Stimulated activated CD4-positive, alpha-beta T cell treated with anti-CD3 and anti-CD28 coated beads, TNF-alpha, amount 100 ng/mL, for 4 hours (primary cell): Measurements from ENCODE around the gene HOXA3.

Experiments
- DNase-seq, 3 experiments: peaks; one replicate each; pipeline ENCODE4 v3.0.0-alpha.2; 2020; ENCODE audit warnings: low read depth in 3 of 3

The HOXA3 gene

DNA sequence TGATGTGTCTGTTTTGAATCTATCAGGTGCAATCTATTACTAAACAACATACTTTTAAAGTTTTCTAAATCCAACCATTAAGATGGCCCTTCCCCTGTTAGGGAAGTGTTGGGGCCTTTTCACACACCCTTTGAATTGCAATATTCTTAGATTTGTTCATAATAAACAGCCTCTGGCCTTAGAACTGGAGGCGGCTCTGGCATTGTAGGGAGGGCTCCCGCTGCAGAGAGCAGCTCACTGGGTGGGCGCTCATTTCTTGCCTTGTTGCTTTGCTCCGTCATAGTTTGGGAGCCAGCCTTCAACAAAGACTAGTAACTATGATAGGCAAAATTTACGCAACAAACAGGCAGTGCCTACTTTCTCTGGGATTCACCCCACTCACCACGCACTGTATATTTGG lies 26.0 kb upstream of the HOXA3 start:
- no peak for DNase-seq

DNA sequence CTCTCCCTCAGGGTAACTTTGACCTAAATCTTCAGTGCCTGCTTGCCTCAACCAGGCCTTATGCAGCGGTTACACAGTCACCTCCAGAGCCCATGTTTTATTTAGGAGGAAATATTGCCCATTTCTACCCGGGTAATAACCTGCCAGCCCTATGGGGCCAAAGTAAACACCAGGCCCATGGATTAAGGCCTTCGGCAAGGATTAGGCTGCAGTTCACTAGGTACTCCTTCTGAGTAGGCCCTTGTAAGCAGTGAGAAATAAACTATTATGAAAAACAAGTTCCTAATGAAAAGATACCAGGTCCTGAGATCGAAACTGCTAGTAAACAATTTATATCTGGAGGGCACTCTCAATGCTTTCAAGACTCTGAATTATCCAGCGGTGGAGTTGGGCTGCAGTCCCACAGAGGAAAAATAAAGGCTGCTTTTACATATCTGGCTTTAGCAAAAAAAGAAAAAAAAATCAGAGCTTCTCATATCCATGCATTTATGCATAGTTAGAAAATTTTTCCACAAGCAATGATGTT lies 25.5 kb upstream of the HOXA3 start:
- DNase-seq = no peak

DNA sequence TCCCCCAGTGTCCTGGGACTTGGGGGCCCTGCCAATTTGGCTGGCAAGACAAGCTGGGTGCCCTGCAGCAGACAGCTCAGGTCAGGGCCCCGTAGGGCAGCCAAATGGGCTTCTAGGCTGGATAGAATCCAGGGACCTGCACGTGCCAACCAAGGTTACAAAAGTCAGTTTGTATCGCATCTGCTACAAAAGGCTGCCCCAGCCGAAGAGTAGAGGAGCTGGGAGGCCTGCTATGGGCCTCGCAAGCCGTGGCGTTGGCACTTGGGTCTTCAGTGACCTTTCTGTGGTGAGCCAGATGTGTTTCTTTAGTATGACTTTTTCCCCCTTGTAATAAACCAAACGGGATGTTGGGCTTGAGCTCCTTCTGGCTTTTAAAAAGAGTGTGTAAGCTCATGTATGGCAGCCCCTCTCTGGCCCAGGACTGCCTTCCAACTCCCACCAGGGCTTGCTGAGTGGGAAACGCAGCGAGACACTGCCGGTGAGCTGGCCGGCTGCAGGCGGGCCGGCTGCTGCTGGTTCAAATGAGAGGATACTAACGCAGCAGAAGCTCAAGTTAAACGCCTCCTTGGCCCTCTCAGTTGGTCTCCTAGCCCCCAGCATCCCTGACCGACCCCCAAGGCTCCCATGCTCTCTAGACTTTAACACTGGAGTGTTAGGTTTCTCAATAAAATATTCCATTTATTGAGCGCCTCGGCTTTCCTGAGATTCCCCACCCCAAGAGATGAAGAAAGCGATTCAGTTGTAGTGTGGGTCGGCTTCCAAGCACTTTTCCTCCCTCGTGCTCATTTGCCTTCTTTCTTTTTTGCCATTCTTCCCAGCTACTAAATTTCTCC lies 24.8 kb upstream of the HOXA3 start:
- DNase-seq = no peak

DNA sequence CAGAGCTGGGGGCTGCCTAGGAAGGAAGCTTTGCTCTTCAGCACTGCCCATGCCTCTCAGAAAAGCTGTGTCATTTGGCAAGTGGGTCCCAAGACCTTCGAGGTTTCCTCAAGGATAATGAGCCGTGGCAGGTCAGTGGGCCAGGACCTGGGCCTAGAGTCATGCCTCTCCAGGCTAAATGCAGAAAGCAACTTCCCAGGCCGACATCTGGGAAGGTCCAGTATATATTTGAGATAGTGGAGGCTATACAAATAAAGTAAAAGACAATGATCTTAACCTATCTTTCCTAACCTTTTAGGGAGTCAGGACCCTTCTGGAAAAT lies 24.1 kb upstream of the HOXA3 start:
- DNase-seq = no peak

DNA sequence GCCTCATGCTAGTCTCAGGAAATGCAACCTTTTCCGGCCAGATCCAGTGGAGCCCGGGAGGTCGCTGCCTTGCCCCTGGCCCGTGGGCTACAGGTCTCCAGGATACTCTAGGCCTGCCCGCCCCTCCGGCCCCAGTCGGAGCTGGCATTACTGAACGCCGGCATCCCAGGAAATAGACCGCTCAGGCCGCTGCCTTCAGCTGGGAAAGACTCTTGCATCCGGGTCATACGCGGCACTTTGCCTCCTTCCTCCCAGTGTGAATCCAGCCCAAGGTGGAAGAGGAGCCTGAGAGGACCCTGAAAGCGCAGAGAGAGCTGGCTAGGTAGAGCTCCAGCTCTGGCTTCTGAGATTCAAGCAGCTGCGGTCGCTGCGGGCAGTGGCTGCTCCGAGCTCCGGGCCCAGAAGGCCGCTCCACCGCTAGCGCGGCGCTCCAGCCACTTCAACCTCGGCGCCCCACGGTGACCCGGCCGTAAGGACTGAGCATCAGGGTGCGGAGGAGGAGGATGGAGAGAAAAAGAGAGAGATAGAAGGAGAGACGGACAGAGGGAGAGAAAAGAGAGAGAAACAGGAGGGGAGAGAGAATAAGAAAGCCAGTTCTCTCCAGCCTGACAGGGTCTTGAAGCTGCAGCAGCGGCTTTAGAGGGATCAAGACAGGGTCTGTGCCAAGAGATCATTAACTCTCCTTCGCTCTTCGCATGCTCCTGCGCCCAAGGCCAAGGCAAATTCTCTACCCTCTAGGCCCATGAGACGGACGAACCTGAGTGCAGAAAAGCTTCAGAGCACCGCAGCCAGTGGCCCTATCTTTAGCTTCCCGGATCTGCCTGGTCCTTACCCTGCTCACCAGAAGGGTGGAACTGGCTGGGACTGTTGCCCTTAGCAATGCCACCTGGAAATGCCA lies 23.5 kb upstream of the HOXA3 start:
- no peak for DNase-seq

DNA sequence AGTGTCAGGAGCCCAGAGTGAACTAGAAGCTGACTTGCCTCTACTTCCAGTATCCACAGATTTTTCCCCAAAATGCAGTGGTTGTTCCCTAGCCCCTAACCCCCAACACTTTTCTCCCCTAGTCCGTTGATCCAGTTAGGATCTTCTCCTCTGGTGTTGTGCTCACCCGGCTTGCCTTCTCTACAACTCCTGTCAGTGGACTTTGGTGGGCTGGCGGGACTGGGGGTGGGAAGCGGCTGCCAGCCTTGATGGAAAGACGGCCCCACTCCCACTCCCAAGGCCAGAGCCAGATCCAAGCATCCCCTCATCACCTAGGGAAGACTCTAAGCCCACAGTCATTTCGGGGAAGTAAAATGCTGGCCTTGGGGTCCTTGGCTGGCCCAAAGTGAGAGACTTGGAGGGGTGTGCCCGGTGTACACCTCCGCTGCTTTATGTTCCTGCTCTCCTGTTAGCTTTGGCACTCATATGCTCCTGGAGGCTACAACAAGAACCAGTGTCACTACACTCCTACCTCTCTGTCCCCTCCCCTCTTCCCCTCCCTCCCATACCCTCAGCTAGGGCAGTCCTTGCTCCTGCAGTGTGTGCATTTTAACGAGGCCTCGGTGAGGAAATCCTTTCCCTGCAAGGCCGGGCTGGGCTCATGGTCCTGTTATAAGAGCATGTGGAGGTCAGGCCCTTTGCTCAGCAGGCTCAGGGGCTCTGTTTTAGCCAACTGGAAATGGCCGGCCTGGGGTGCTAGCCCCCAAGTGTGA lies 22.7 kb upstream of the HOXA3 start:
- no peak for DNase-seq

DNA sequence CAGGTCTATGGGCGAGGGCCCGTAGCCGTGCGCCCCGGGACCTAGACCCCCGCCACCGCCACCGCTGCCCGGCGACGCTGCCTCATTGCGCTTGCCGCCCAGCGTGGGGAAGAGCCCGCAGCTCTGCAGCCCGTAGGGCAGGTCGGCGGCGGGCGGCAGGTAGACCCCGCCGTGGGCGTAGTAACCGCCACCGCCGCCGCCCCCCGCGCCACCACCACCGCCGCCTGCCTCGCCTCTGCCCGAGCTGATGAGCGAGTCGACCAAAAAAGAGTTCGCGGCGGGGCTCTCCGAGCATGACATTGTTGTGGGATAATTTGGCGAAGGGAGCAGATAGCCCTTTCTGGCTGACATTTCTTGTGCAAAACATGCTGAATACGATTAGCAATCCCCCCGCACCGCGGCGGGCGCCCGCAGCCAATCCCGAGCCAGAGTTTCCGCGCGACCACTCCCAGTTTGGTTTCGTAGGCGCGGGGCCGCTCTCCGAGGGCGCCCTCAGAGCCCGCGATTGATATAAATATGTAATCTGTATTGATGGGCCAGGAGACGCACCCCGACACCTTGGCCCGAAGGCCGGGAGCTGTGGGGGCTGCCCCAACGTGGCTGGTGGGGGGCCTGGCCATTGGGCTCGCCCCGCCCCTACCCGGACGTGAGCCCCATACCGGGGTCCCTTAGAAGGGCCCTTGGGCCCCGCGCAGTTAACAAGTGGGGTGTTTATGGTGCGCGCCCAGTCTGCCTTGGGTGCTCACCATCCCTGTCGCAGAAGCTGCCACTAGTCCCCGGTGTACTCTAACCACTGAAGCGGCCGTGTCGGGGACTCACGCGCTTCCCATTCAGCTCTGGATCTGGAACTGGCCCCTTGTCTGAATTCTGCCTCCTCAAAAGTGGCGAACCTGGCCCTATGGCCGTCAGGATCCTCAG lies 21.8 kb upstream of the HOXA3 start, which contains the start of gene HOXA10:
TSS of gene HOXA10 (minus strand) at position 365 of the 918 bp plus-strand sequence. CDS start at position 351, 14 bp downstream.
- no peak for DNase-seq

DNA sequence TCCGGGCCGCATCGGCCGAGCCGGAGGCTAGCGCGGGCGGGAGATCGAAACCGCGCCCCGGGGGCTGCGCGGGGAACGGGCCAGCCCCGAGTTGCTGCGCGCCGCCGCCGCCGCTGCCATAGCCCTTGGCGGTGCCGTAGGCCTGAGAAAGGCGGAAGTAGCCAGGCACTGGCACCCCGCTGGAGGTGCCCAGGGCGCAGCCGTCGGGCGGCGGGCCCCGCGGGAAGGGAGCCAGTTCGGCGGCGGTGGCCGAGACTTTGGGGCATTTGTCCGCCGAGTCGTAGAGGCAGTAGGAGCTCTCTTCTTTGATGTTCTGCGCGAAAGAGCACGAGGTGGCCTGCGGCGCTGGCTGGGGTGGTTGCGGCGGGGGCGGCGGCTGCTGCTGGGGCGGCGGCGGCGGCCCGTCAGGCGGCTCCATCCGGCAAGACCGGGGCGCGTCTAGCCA lies 21.1 kb upstream of the HOXA3 start:
- no peak for DNase-seq

DNA sequence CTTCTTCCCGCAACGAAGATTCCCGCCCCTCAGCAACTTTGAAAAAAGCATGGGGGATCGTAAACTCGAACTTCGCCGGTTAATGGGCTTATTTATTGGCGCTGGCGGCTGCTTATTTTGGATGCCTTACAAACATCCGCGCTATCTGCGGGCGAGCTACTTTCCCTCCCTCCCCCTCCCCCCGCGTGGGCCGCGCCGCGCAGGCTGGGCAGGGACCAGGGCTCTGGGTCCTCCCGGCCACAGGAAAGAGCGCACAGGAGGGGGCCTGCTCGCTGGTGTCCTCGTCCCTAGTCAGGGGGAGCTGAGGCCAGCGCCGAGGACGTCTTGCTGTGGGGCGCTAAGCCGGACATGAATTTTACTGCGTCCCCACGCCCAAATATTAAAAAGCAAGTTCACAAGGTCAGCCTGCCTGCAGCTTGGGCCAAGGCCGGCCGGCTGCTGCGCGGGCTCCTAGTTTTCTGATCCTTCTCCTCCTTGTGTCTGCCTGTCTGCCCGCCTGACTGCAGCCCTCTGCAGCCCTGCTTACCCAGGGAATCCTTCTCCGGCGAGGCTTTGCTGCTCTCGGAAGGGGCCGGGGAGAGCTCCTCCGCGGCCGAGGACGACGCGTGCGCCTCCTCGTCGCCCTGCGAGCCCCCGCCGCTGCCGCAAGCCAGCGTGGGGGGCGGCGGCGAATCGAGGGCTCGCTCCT lies 20.6 kb upstream of the HOXA3 start:
- DNase-seq = no peak

DNA sequence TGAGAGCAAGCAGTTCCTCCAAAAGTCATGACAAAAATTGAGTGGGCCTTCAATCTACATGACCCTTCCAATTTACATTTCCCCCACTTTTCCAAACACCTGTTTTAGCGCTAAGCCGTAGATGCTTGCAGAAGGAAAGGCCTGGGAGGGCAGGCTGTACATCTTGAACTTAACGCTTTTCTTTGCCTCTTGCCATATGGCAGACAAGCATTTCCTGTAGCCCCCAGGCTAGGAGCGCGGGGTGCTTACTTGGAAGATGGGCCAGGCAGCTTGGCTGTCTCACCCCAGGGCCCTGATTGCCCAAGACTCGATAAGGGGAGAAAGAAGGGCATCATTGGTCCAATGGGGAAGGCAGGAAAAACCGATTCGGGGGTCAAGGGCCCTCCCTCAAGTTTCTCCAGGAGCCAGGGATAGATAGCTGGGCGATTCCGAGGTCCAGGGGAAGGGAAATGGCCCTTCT lies 20.0 kb upstream of the HOXA3 start:
- no peak for DNase-seq

DNA sequence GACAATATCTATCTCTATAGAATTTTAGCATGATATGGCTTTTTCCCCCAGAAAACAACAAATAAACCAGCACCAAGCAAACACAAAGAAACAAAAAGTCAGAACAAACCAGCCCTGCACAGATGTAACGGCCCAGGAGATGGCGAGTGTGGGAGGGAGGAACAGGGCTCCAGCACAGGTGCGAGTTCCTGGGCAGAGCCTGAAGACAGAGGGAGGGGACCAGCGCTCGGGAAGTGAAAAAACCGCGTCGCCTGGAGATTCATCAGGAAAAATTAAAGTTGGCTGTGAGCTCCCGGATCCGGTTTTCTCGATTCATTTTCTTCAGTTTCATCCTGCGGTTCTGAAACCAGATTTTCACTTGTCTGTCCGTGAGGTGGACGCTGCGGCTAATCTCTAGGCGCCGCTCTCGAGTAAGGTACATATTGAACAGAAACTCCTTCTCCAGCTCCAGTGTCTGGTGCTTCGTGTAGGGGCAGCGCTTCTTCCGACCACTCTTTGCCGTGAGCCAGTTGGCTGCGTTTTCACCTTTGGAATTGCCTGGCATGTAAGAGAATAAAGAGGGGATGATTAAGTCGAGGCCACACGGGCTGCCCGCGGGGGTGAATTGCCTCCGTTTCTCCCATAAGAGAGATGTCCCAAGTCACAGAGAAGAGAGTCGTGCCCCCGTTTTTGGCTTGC lies 19.4 kb upstream of the HOXA3 start:
- no peak for DNase-seq

DNA sequence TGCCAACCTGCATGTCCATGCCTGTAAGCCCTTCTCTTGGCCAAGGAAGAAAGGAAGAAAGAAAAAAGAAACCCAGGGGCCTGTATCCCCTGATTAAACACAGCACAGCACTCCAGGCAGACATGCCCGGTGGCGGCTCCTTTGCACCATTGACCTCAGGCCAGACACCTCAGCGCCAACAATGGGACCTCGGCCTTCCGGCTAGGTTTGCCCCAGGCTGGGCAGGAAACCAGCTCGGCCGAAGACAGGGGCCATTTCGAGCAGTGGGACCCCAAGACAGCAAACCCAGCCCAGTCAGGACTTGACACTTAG lies 18.9 kb upstream of the HOXA3 start:
- DNase-seq = no peak

DNA sequence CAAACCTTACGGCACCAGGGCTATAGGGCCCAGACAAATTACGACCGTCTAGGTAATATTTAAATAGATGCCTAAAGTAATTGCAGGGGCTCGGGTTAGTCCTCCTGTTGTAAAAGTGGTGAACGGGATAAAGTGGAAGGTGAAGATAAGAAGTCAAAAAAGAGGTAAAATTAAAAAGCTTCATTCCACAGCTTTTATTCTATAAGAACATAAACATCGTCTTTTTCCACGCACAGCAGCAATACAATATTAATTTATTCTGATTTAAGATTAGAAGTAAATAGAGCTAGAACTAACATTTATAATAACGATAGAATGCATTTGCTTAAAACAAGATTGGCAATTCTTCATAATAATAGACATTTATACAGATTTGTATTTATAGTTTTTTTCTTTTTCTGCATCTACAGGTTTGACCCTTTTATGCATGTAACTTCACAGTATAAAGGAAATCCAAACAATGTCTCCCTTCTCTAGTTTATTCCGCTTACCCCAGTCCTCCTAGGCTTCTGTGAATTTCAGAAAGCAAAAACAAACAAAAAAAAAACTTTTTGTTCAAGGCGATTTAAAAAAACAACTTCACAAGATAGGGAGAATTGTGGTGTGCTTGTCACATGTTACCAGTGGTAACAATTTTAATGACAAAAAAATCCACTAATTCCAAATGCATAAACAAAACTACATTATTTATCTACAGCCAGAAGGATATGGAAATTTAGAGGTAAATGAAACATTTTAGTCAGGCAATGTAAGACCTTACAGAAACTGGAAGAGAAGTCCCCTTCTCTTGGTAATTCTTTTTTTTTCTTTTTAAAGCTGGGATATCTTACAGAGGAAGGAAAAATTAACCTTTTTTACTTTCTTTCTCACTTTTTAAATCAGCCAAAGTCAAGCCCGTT lies 18.3 kb upstream of the HOXA3 start:
- no peak for DNase-seq

DNA sequence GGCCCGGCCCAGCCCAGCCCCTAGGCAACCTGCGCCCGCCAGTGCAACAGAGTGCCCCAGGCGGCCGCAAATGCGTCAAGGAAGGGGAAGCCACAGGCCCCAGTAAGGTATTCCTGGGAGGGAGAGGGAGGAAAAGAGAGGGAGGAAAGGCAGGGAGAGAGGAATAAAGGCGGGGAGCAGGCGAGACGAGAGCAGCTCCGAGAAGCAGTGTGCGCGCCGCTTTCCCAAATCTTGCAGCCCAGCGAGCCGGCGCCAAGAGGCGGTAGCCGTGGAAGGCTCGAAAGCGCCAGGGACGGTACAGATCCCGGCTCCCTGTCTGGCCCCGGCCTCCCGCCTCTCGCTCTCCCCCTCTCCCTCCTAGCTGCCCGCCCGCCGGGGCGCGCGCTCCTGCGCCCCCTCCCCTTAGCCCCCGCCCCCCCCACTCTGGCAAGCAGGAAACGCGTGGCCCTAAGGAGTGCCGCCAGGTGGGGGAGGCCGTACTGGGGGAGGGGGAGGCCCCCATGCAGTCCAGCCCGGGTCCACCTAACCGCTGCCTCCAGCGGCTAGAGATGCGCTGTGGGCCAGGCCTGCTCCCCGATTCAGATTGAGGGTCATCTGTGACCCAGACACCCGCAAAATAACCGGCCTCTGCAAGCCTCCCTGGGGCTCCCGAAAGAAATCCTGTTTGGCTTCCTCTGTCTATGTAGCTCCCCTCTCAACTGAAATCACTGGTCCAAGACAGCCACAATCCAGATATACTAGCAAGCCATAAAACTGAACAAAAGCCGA lies 17.5 kb upstream of the HOXA3 start:
- no peak for DNase-seq

DNA sequence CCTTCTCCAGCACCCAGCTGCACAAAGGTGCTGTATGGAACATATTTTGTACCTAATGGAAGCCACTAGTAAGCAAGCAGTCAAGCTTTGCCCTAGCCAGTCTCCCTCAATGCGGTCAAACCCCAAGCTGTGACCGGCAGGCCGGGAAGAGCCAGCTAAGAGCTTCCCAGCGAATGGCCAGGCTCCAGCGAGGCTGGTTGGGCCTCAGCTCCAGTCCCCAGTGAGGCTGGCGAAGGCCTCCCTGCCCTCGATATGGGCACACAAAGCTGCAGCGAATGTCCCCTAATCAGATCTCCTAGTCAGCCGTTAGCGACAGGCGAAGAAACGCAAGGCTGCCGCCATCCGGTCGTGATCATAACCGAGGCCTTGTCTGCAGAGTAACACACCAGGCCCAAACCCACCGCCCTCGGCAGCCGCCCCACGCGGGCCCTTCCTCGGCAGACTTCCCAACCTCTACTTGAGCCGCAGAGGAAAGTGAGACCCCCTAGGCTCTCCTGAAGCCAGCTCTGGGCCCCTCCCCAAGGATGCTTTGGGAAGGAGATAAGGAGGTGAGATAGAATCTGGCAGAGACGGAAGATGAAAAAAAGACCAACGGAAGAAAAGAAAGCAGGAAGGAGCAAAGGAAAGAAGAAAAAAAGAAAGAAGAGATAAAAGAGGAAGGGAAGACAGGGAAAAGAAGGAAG lies 16.0 kb upstream of the HOXA3 start:
- no peak for DNase-seq

DNA sequence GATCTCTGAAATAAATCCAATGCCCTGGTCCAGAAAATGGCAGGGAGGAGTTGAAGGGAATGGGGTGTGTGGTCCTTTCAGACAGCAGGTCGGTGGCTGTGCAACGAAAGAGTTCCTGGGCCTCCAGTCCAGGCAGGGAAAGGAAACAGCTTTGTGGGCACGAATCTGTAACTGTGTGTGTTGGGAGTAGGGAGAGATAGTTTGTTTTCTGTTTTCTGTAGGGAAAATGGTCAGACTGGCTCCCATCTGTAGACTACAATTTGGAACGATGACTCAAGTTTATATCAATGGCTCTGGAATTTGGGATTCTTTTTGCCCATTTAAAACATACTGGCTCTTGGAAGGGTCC lies 15.5 kb upstream of the HOXA3 start:
- DNase-seq = no peak
